ENCODE data around the gene VPS37B. TPM values are rescaled to one million over a fixed set of nuclear protein-coding genes. Genes with fewer than 3 reads are reported as not detected.
"Not testable (repeated sequence)": the region's sequence is repeated elsewhere in the genome, so short reads cannot be mapped to it uniquely, and the experiment has no call there.

VPS37B gene, protein sequence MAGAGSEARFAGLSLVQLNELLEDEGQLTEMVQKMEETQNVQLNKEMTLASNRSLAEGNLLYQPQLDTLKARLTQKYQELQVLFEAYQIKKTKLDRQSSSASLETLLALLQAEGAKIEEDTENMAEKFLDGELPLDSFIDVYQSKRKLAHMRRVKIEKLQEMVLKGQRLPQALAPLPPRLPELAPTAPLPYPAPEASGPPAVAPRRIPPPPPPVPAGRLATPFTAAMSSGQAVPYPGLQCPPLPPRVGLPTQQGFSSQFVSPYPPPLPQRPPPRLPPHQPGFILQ
- 36.3 TPM for total RNA-seq
- long read RNA-seq, transcript VPS37B-201 (4 exons, 3,028 nt): major isoform, 60 of 101 reads
- long read RNA-seq, partial matches to known transcripts: 3 of 101 reads
- long read RNA-seq, other reads (novel, unspliced or antisense): 38 of 101 reads

- ATAC-seq (peak; percentile 87), DNase-seq (peak; percentile 93)
- no peaks in the 10 kb centered on the region for H3K27me3 ChIP-seq
- H3K4me1 ChIP-seq: peaks cover 39% of the 10 kb centered on the region
- H3K36me3 ChIP-seq: no peaks in the 10 kb centered on the region
- H3K4me3 ChIP-seq: peak within 1 kb of the TSS; percentile 75
- no peaks in the 10 kb centered on the region for H3K9me3 ChIP-seq
- peak within 1 kb of the TSS; percentile 93 for H3K27ac ChIP-seq
- intact Hi-C loops (cut with DNase I): no loop called here
- TF ChIP-seq CTCF (IDR thresholded peaks at IDR 0.05): no peak
These were observed at the start of gene VPS37B for GRCh38 chr12:122895704-122896636. TSS of gene VPS37B (minus strand) at chr12:122896124. CDS start at chr12:122896062, 62 bp downstream.

- Histone ChIP-seq H3K27ac (no peak overlapping the region), H3K9me3 (no peaks in the 10 kb centered on the region), H3K36me3 (no peaks in the 10 kb centered on the region), H3K4me1 (peaks cover 21% of the 10 kb centered on the region), H3K27me3 (no peaks in the 10 kb centered on the region), H3K4me3 (no peak overlapping the region)
- DNase-seq (no peak), ATAC-seq (no peak)
- no peak for TF ChIP-seq CTCF (IDR thresholded peaks at IDR 0.05)
- intact Hi-C loops (cut with DNase I): no loop called here
These were observed 49.0 kb upstream of the VPS37B start for GRCh38 chr12:122944605-122945592.

DNA sequence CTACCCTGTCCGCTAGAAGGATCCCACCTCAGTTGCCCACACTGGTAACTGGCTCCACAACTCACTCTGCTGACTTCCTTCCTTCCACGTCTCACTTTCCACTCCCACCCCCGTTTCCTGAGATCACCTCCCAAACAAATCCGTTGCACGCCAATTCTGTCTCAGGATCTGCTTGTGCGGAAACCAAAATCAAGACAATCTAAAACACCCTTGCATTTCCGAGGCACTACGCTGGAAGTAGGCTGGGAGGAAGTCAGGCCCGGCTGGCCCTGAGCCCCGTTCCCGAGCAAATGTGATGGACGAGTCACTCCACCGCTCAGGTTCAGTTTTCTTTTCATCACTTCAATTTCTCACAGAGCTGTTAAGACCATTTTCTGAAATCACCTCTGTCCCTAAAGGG is 47.3 kb upstream of the VPS37B start:
- no peak for DNase-seq
- Histone ChIP-seq H3K9me3 (no peaks in the 10 kb centered on the region), H3K4me1 (peaks cover 21% of the 10 kb centered on the region), H3K36me3 (no peaks in the 10 kb centered on the region), H3K27me3 (no peaks in the 10 kb centered on the region), H3K4me3 (no peak overlapping the region), H3K27ac (peak overlapping the region; percentile 32)
- no peak for TF ChIP-seq CTCF (IDR thresholded peaks at IDR 0.05)
- intact Hi-C loops (cut with DNase I): no loop called here
- no peak for ATAC-seq

- Histone ChIP-seq H3K27me3 (no peaks in the 10 kb centered on the region), H3K9me3 (no peaks in the 10 kb centered on the region), H3K27ac (peak overlapping the region; percentile 32), H3K4me1 (peaks cover 21% of the 10 kb centered on the region), H3K36me3 (no peaks in the 10 kb centered on the region), H3K4me3 (no peak overlapping the region)
- intact Hi-C loops (cut with DNase I): no loop called here
- no peak for TF ChIP-seq CTCF (IDR thresholded peaks at IDR 0.05)
- ATAC-seq: no peak
- no peak for DNase-seq
These were observed 46.7 kb upstream of the VPS37B start for GRCh38 chr12:122942637-122943036.

DNA sequence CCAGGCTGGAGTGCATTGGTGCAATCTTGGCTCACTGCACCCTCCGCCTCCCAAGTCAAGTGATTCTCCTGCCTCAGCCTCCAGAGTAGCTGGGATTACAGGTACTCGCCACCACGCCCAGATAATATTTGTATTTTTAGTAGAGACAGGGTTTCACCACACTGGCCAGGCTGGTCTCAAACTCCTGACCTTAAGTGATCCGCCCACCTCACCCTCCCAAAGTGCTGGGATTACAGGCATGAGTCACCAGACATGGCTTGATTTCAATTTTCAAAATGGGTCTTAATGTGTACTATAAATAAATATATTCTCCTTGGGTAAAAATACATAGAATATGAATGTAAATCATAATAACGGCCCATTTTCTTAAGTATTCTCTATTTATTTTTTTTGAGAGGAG is 45.4 kb upstream of the VPS37B start:
- DNase-seq; H3K9me3 ChIP-seq; intact Hi-C loops (cut with DNase I); H3K27me3 ChIP-seq; H3K36me3 ChIP-seq; H3K4me3 ChIP-seq; ATAC-seq; H3K27ac ChIP-seq: not testable (repeated sequence)
- H3K4me1 ChIP-seq: peaks cover 10% of the 10 kb centered on the region
